ENCODE results near the gene DNAJC11.

DNAJC11 gene

GRCh38 chr1:6592865-6593593, 108.6 kb downstream of the DNAJC11 start:
- H3K4me1 ChIP-seq (ENCODE audit: insufficient read depth, low read length) = no peaks in the 10 kb centered on the region
- H3K4me3 ChIP-seq (ENCODE audit: low read length) = no peak overlapping the region
- no peaks in the 10 kb centered on the region for H3K9me3 ChIP-seq (ENCODE audit: low read length)
- H3K27me3 ChIP-seq (ENCODE audit: insufficient read depth, low read length) = no peaks in the 10 kb centered on the region
- no peak overlapping the region for H2AFZ ChIP-seq (ENCODE audit: low read depth, low read length)
- H3K36me3 ChIP-seq (ENCODE audit: insufficient read depth, low read length) = peaks cover 64% of the 10 kb centered on the region

GRCh38 chr1:6592441-6592840, 109.2 kb downstream of the DNAJC11 start:
- Histone ChIP-seq H3K9me3 (ENCODE audit: low read length) (no peaks in the 10 kb centered on the region), H3K27me3 (ENCODE audit: insufficient read depth, low read length) (no peaks in the 10 kb centered on the region), H3K4me1 (ENCODE audit: insufficient read depth, low read length) (no peaks in the 10 kb centered on the region), H3K36me3 (ENCODE audit: insufficient read depth, low read length) (peaks cover 61% of the 10 kb centered on the region), H2AFZ (ENCODE audit: low read depth, low read length) (no peak overlapping the region), H3K4me3 (ENCODE audit: low read length) (no peak overlapping the region)

GRCh38 chr1:6591644-6592043, 110.0 kb downstream of the DNAJC11 start:
- H3K4me1 ChIP-seq (ENCODE audit: insufficient read depth, low read length) = no peaks in the 10 kb centered on the region
- H3K4me3 ChIP-seq (ENCODE audit: low read length) = no peak overlapping the region
- H3K9me3 ChIP-seq (ENCODE audit: low read length) = no peaks in the 10 kb centered on the region
- no peaks in the 10 kb centered on the region for H3K27me3 ChIP-seq (ENCODE audit: insufficient read depth, low read length)
- no peak overlapping the region for H2AFZ ChIP-seq (ENCODE audit: low read depth, low read length)
- peaks cover 53% of the 10 kb centered on the region for H3K36me3 ChIP-seq (ENCODE audit: insufficient read depth, low read length)

- H3K36me3 ChIP-seq (ENCODE audit: insufficient read depth, low read length) = peaks cover 52% of the 10 kb centered on the region
- no peaks in the 10 kb centered on the region for H3K4me1 ChIP-seq (ENCODE audit: insufficient read depth, low read length)
- H2AFZ ChIP-seq (ENCODE audit: low read depth, low read length) = no peak overlapping the region
- no peaks in the 10 kb centered on the region for H3K27me3 ChIP-seq (ENCODE audit: insufficient read depth, low read length)
- H3K9me3 ChIP-seq (ENCODE audit: low read length) = no peaks in the 10 kb centered on the region
- no peak overlapping the region for H3K4me3 ChIP-seq (ENCODE audit: low read length)
Observed at GRCh38 chr1:6591222-6591621, 110.4 kb downstream of the DNAJC11 start.

- H3K27me3 ChIP-seq (ENCODE audit: insufficient read depth, low read length) = no peaks in the 10 kb centered on the region
- H3K4me1 ChIP-seq (ENCODE audit: insufficient read depth, low read length) = no peaks in the 10 kb centered on the region
- H3K9me3 ChIP-seq (ENCODE audit: low read length) = no peaks in the 10 kb centered on the region
- H3K36me3 ChIP-seq (ENCODE audit: insufficient read depth, low read length) = peaks cover 41% of the 10 kb centered on the region
- no peak overlapping the region for H3K4me3 ChIP-seq (ENCODE audit: low read length)
- no peak overlapping the region for H2AFZ ChIP-seq (ENCODE audit: low read depth, low read length)
Observed at GRCh38 chr1:6590046-6590445, 111.6 kb downstream of the DNAJC11 start.

GRCh38 chr1:6588893-6589520, 112.6 kb downstream of the DNAJC11 start:
- no peak overlapping the region for H3K4me3 ChIP-seq (ENCODE audit: low read length)
- no peaks in the 10 kb centered on the region for H3K4me1 ChIP-seq (ENCODE audit: insufficient read depth, low read length)
- H3K27me3 ChIP-seq (ENCODE audit: insufficient read depth, low read length) = no peaks in the 10 kb centered on the region
- H3K9me3 ChIP-seq (ENCODE audit: low read length) = no peaks in the 10 kb centered on the region
- H3K36me3 ChIP-seq (ENCODE audit: insufficient read depth, low read length) = peaks cover 37% of the 10 kb centered on the region
- no peak overlapping the region for H2AFZ ChIP-seq (ENCODE audit: low read depth, low read length)

GRCh38 chr1:6588128-6588892, 113.3 kb downstream of the DNAJC11 start:
- peaks cover 31% of the 10 kb centered on the region for H3K36me3 ChIP-seq (ENCODE audit: insufficient read depth, low read length)
- H2AFZ ChIP-seq (ENCODE audit: low read depth, low read length) = no peak overlapping the region
- no peaks in the 10 kb centered on the region for H3K4me1 ChIP-seq (ENCODE audit: insufficient read depth, low read length)

GRCh38 chr1:6587261-6588005, 114.2 kb downstream of the DNAJC11 start:
- H2AFZ ChIP-seq (ENCODE audit: low read depth, low read length) = no peak overlapping the region
- H3K36me3 ChIP-seq (ENCODE audit: insufficient read depth, low read length) = peaks cover 24% of the 10 kb centered on the region

More at GRCh38 chr1:6588128-6588892, 113.3 kb downstream of the DNAJC11 start:
- no peak overlapping the region for H3K4me3 ChIP-seq (ENCODE audit: low read length)
- no peaks in the 10 kb centered on the region for H3K9me3 ChIP-seq (ENCODE audit: low read length)
- H3K27me3 ChIP-seq (ENCODE audit: insufficient read depth, low read length) = no peaks in the 10 kb centered on the region

GRCh38 chr1:6586404-6586816, 115.2 kb downstream of the DNAJC11 start:
- H2AFZ ChIP-seq (ENCODE audit: low read depth, low read length) = no peak overlapping the region
- no peaks in the 10 kb centered on the region for H3K27me3 ChIP-seq (ENCODE audit: insufficient read depth, low read length)
- peaks cover 24% of the 10 kb centered on the region for H3K36me3 ChIP-seq (ENCODE audit: insufficient read depth, low read length)
- H3K4me1 ChIP-seq (ENCODE audit: insufficient read depth, low read length) = no peaks in the 10 kb centered on the region
- H3K9me3 ChIP-seq (ENCODE audit: low read length) = no peaks in the 10 kb centered on the region
- no peak overlapping the region for H3K4me3 ChIP-seq (ENCODE audit: low read length)

More at GRCh38 chr1:6587261-6588005, 114.2 kb downstream of the DNAJC11 start:
- H3K9me3 ChIP-seq (ENCODE audit: low read length) = no peaks in the 10 kb centered on the region
- H3K4me1 ChIP-seq (ENCODE audit: insufficient read depth, low read length) = no peaks in the 10 kb centered on the region
- H3K4me3 ChIP-seq (ENCODE audit: low read length) = no peak overlapping the region
- H3K27me3 ChIP-seq (ENCODE audit: insufficient read depth, low read length) = no peaks in the 10 kb centered on the region

GRCh38 chr1:6585841-6586240, 115.8 kb downstream of the DNAJC11 start:
- H3K4me3 ChIP-seq (ENCODE audit: low read length) = no peak overlapping the region
- no peaks in the 10 kb centered on the region for H3K27me3 ChIP-seq (ENCODE audit: insufficient read depth, low read length)
- peaks cover 5% of the 10 kb centered on the region for H3K4me1 ChIP-seq (ENCODE audit: insufficient read depth, low read length)
- no peak overlapping the region for H2AFZ ChIP-seq (ENCODE audit: low read depth, low read length)
- no peaks in the 10 kb centered on the region for H3K9me3 ChIP-seq (ENCODE audit: low read length)
- peaks cover 24% of the 10 kb centered on the region for H3K36me3 ChIP-seq (ENCODE audit: insufficient read depth, low read length)

- H3K4me1 ChIP-seq (ENCODE audit: insufficient read depth, low read length) = peaks cover 11% of the 10 kb centered on the region
- no peak overlapping the region for H2AFZ ChIP-seq (ENCODE audit: low read depth, low read length)
- H3K27me3 ChIP-seq (ENCODE audit: insufficient read depth, low read length) = no peaks in the 10 kb centered on the region
- peaks cover 24% of the 10 kb centered on the region for H3K36me3 ChIP-seq (ENCODE audit: insufficient read depth, low read length)
- no peaks in the 10 kb centered on the region for H3K9me3 ChIP-seq (ENCODE audit: low read length)
- no peak overlapping the region for H3K4me3 ChIP-seq (ENCODE audit: low read length)
Observed at GRCh38 chr1:6585081-6585722, 116.4 kb downstream of the DNAJC11 start.

Measured in neuron (in vitro differentiated cells).